D721Med (cell line): Measurements from ENCODE around the gene GTF2A1.
A peak's percentile ranks its signal among the peaks of the same experiment; 100 is the strongest.

Experiments
- DNase-seq: peaks from one replicate; pipeline ENCODE4 v3.0.0; 2011; ENCODE audit warnings: low spot score; ENCODE audit not compliant: insufficient read length
- FAIRE-seq: peaks from 2 replicates; lab custom pipeline; 2011; peaks lifted over from hg19 to GRCh38; lab: Jason Lieb, UNC
- TF ChIP-seq, protein P1 (sequence below): IDR thresholded peaks from 2 replicates; pipeline ENCODE4 v1.5.1; 2012; ENCODE audit warnings: mild to moderate bottlenecking, control low read depth; ENCODE audit not compliant: insufficient read depth; ENCODE audit errors: missing control alignments

Gene GTF2A1

GRCh38 chr14:81179631-81180030, 41.1 kb downstream of the GTF2A1 start:
- FAIRE-seq (no peak), DNase-seq (no peak)
- TF ChIP-seq, protein P1, sequence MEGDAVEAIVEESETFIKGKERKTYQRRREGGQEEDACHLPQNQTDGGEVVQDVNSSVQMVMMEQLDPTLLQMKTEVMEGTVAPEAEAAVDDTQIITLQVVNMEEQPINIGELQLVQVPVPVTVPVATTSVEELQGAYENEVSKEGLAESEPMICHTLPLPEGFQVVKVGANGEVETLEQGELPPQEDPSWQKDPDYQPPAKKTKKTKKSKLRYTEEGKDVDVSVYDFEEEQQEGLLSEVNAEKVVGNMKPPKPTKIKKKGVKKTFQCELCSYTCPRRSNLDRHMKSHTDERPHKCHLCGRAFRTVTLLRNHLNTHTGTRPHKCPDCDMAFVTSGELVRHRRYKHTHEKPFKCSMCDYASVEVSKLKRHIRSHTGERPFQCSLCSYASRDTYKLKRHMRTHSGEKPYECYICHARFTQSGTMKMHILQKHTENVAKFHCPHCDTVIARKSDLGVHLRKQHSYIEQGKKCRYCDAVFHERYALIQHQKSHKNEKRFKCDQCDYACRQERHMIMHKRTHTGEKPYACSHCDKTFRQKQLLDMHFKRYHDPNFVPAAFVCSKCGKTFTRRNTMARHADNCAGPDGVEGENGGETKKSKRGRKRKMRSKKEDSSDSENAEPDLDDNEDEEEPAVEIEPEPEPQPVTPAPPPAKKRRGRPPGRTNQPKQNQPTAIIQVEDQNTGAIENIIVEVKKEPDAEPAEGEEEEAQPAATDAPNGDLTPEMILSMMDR: no peak

DNA sequence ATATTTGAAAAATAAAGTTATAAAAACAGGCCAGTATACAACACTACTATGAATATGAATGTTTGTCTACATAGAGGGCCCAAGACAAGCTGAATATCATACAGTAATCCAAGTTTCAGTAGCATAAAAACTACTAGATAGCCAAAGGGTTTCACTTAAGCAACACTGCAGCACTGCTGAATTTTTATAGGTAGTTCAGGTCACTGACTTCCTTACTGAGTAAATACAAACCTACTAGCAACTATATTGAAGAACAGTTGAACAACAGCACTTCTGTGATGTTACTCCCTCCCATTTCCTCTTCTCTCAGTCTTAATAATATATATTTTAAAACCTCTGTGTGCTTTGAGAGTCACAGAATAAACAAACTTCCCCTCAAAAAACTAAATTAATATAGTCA, 42.7 kb downstream of the GTF2A1 start:
- FAIRE-seq (no peak), DNase-seq (no peak)
- TF ChIP-seq, protein P1: no peak

- TF ChIP-seq, protein P1: no peak
- DNase-seq (no peak), FAIRE-seq (peak; percentile 68)
These were observed 43.5 kb downstream of the GTF2A1 start for GRCh38 chr14:81177225-81177624.

- FAIRE-seq (no peak), DNase-seq (no peak)
- TF ChIP-seq, protein P1: no peak
These were observed 44.5 kb downstream of the GTF2A1 start for GRCh38 chr14:81176241-81176640.

GRCh38 chr14:81172881-81173280, 47.9 kb downstream of the GTF2A1 start:
- FAIRE-seq: no peak
- TF ChIP-seq, protein P1: no peak
- no peak for DNase-seq

GRCh38 chr14:81172353-81172752, 48.4 kb downstream of the GTF2A1 start:
- FAIRE-seq (no peak), DNase-seq (no peak)
- TF ChIP-seq, protein P1: no peak

- no peak for FAIRE-seq
- no peak for DNase-seq
- TF ChIP-seq, protein P1: no peak
These were observed 49.9 kb downstream of the GTF2A1 start for GRCh38 chr14:81170829-81171195.
